ENCODE measurements around the gene GRPEL1. TPM values are rescaled to one million over a fixed set of nuclear protein-coding genes. Genes with fewer than 3 reads are reported as not detected.

Gene GRPEL1
- total and polyA plus RNA-seq, 2 of the 13 experiments (the other 11 are each of a cell fraction or from before 2014, with no cell fraction given): 32.3 to 141 TPM

- ATAC-seq: peak; percentile 66
- no peaks in the 10 kb centered on the region for H3K9me3 ChIP-seq (ENCODE audit: low read length)
- DNase-seq (ENCODE audit: low spot score): peak; percentile 77
- no peaks in the 10 kb centered on the region for H3K36me3 ChIP-seq (replicated peaks in 1 of 2; ENCODE audit: control insufficient read depth in 1 of 2, insufficient read depth in 2 of 2, low read length in 2 of 2)
- no peaks in the 10 kb centered on the region; a peak in 1 of 5 replicates for H3K27me3 ChIP-seq (ENCODE audit: control insufficient read depth in 1 of 2, insufficient read depth in 2 of 2, low read length in 2 of 2)
- CTCF ChIA-PET (ENCODE audit: low intra/inter-chr PET ratio, low total read pairs): no interaction called here
- H2AFZ ChIP-seq (ENCODE audit: low read length): no peak overlapping the region
- in situ Hi-C loops (cut with HindIII; ENCODE audit: extremely low pct_ligation_motif_present, low pct_unique_long_range_greater_than_20kb) (loop anchor here (10.0 kb wide), 1 partner anchor 169 kb away; the partner anchor contains the start of gene TBC1D14), intact Hi-C loops (cut with micrococcal nuclease; ENCODE audit: unreplicated experiment) (no loop called here)
- no peak overlapping the region for H3K27ac ChIP-seq (ENCODE audit: extremely low read length, insufficient read depth, low read length)
- no TSS peak for BruUV-seq (replicated peaks)
- 37% methylated on average over 8 of the region's 18 CpGs for WGBS (ENCODE audit: low lambda C conversion rate)
- H3K4me2 ChIP-seq (ENCODE audit: low read depth, low read length): peak overlapping the region; percentile 62
- H3K9ac ChIP-seq (ENCODE audit: insufficient read depth, low read depth, low read length): no peak overlapping the region
- peak; percentile 92 for FAIRE-seq
- POLR2A ChIA-PET: interaction anchor here (1.5 kb wide), 2 partner anchors 31 to 400 kb away, joined by 4 read pairs; partner anchors contain the start of gene TADA2B
- H3K4me3 ChIP-seq (replicated peaks in 1 of 3; ENCODE audit: insufficient read depth in 1 of 3, low read depth in 2 of 3, low read length in 3 of 3): peak overlapping the region in 1 of 3 experiments; percentile 48; a peak in 1 of 6 replicates
- H4K20me1 ChIP-seq (ENCODE audit: insufficient read depth, low read length): no peaks in the 10 kb centered on the region
- no peaks in the 10 kb centered on the region for H3K79me2 ChIP-seq (ENCODE audit: insufficient read depth, low read length)
- peaks cover 61% of the 10 kb centered on the region for H3K4me1 ChIP-seq (ENCODE audit: insufficient read depth, low read length)
- no peak for TF ChIP-seq MED13 (CRISPR knock-in tag; IDR thresholded peaks at IDR 0.05)
- TF ChIP-seq ZFX (CRISPR knock-in tag; IDR thresholded peaks at IDR 0.05; ENCODE audit: low read depth): peak; percentile 22; the same call in 1 of the 2 replicates
- no peak for TF ChIP-seq KAT2B (IDR thresholded peaks at IDR 0.05; ENCODE audit: borderline replicate concordance, low read depth, low read length)
- no peak for TF ChIP-seq ZNF598 (CRISPR knock-in tag; IDR thresholded peaks at IDR 0.05; ENCODE audit: borderline replicate concordance)
- 0 out of 2 replicates have a peak, but pooled peaks have one; percentile 23 for TF ChIP-seq ZNF777 (CRISPR knock-in tag; IDR thresholded peaks at IDR 0.05)
- no peak for TF ChIP-seq ZSCAN30 (CRISPR knock-in tag; IDR thresholded peaks at IDR 0.05)
- no peak for TF ChIP-seq PAF1 (CRISPR knock-in tag; IDR thresholded peaks at IDR 0.05)
- no peak for TF ChIP-seq ZBTB40 (IDR thresholded peaks at IDR 0.05)
- no peak for TF ChIP-seq ZBTB40 (CRISPR knock-in tag; IDR thresholded peaks at IDR 0.05)
- TF ChIP-seq ZNF660 (CRISPR knock-in tag; IDR thresholded peaks at IDR 0.05; ENCODE audit: borderline replicate concordance, low read depth): no peak
- TF ChIP-seq NFYB (CRISPR knock-in tag; IDR thresholded peaks at IDR 0.05): peak; percentile 84
- TF ChIP-seq ZNF615 (CRISPR knock-in tag; IDR thresholded peaks at IDR 0.05; ENCODE audit: borderline replicate concordance): no peak
- peak; percentile 91 for TF ChIP-seq NFYC (CRISPR knock-in tag; IDR thresholded peaks at IDR 0.05)
- no peak for TF ChIP-seq MLLT10 (CRISPR knock-in tag; IDR thresholded peaks at IDR 0.05)
Observed at GRCh38 chr4:7073526-7074390, 5.9 kb upstream of the GRPEL1 start.

All from HepG2 (cell line).